Measurements from ENCODE around the gene TCAIM.
"Not testable (repeated sequence)": the region's sequence is repeated elsewhere in the genome, so short reads cannot be mapped to it uniquely, and the experiment has no call there.

TCAIM gene

DNA sequence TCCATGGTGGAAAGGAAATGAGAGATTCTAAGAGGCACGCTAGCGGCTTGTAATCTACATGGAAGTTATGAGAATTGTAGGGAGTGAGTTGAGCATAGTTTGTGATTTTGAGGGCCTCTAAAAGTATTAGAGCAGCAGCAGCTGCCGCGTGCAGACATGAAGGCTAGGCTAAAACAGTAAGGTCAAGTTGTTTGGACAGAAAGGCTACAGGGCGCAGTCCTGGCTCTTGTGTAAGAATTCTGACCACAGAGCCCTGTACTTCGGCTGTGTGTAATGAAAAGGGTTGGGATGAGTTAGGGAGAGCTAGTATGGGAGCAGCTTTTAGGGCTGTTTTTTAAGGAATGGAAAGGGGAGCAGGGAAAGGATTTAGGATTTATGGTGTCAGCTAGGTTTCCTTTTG lies 8.0 kb downstream of the TCAIM start:
- not testable (repeated sequence) for DNase-seq (ENCODE audit: low spot score)

DNA sequence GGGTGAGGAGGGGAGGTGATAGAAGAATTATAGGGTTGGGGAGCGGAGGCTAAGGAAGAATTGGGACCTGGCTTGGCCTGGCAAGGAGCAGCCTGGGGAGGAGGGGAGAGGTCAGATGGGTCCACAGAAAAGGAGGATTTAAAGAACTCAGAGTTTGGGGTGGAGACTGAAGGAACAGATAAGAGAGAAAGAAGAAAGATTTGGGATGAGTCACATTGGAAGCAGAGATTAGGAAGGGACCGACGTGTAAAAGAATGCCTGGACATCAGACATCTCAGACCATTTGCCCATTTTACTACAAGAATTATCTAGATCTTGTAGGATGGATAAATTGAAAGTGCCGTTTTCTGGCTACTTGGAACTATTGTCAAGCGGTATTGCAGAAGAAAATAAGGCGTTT lies 10.4 kb downstream of the TCAIM start:
- no peak for DNase-seq (ENCODE audit: low spot score)

DNA sequence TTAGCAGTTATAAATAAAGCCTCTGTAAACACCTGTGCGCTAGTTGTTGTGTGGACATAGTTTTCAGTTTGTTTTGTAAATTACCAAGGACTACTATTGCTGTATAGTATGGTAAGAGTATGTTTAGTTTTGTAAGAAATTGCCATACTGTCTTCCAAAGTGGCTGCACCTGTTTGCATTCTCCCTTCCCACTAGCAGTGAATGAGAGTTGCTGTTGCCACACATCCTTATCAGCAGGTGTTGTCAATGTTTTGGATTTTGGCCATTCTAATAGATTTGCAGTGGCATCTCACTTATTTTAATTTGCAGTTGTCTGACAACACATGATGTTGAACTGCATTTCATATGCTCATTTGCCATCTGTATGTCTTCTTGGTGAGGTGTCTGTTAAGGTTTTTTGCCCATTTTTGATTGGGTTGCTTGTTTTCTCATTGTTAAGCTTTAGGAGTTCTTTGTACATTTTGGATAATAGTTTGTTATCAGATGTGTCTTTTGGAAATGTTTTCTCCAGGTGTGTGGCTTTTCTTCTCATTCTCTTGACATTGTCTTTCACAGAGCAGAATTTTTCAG lies 14.9 kb downstream of the TCAIM start:
- no peak for DNase-seq (ENCODE audit: low spot score)

DNA sequence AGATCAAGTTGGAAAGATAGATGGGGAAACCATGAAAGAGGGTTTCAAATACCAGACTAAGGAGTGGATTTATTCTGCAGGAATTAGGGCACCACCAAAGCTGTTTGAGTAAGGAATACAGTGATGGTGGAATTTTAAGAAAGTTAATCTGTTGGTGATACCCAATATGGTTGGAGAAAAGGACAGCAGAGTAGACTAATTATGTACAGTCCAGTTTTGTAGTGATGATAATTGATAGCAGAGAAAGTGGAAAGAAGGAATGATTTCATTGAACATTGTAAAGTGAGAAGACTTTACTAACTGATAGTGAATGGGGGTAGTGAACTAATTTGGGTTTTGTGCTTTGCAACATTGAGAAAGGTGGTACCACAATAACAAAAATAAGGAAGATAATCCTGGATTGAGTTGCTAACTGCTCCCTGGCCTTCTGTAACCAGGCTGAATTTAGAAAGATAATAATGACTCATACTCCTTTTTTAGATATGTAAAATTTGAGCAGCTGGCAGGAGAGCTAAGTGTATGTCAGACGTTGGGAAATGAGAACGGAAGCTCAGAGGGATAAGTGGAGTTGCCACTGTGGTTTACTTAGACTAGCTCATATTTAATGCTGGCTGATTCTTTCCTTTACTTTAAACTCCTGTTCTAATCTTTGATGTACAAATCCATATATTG lies 16.9 kb downstream of the TCAIM start:
- DNase-seq (ENCODE audit: low spot score): no peak

DNA sequence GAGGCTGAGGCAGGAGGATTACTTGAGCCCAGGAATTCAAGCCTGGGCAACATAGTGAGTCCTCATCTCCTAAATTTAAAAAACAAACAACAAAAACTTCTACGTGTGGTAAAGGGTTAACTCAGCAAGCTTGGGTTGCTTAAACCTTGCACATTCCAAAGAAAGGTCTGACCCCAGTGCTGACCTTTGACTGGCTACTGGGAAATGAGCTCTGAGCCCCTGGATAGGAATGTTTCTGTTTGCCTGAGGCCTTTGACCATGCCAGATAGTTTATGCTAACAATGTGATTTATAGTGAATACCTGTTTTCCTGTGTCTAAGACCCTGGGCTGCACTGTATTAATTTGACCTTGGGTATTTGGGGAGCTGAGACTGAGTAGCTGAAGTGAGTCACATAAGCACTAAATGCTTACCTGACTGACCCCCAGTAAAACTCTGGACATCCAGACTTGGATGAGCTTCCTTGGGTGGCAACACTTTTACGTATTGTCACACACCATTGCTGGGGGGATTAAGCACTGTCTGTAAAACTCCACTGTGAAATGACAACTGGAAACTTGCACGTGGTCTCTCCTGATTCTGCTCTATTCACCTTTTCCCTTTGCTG lies 20.7 kb downstream of the TCAIM start:
- no peak for DNase-seq (ENCODE audit: low spot score)

DNA sequence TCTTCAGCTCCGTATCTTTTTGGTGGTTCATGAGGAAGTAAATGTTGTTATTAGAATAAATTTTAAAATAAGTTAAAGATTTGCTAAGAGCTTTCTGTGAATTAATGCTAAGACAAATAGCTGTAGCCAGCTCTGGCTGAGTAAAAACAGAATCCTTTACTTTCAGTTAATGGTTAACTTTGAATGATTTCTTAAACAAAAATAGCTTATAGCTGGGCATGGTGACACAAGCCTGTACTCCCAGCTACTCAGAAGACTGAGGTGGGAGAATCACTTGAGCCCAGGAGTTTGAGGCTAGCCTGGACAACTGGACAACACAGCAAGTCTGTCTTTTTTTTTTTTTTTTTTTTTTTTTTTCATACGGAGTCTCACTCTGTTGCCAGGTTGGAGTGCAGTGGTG lies 25.0 kb downstream of the TCAIM start:
- no peak for DNase-seq (ENCODE audit: low spot score)

DNA sequence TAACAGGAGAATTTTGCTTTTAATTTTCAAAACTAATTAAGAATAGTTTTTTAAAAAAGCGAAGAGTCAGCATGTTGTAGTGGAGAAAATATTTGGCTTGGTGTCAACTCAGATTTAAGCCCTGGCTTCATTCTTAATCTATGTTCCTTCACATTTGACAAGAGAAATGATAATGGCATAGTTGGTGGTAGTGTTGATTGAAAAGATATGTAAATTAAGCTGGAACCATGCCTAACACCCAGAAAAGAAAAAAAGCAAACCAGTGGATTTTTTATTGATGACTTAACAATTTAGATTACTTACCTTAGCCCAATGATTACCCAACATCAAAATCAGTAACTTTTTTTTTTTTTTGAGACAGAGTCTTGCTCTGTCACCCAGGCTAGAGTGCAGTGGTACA lies 27.4 kb downstream of the TCAIM start:
- DNase-seq (ENCODE audit: low spot score): no peak

DNA sequence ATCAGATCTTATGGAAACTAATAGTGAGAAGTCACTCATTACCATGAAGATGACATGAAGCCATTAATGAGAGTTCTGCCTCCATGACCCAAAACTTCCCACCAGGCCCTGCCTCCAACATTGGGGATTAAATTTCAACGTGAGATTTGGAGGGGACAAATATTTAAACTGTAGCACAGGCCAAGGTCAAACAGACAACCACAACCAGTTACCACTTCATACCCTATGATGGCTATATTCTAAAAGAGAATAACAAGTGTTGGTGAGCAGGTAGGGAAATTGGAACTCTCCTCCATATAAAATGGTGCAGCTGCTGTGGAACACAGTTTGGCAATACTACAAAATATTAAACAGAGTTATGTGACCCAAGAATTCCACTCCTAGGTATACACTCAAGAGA lies 36.9 kb downstream of the TCAIM start:
- no peak for DNase-seq (ENCODE audit: low spot score)

DNA sequence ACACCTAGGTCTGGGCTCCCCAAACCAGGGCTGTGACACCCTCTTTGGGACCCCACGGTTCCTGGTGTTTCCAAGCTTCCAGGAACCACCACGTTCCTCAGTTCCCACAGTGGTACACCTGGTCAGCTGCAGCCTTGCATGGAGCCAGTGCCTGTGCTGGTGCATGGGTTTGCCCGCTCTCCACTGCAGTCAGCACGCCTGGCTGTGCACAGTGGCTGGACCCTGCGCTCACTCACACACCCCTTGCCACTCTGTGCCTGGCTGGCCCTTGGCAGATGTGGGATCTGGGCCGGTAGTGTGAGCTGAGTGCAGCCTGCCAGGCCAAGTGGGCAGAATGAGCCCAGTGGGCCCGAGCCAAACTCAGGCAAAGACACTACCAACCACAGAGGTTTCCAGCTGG lies 48.8 kb downstream of the TCAIM start:
- DNase-seq (ENCODE audit: low spot score): no peak

DNA sequence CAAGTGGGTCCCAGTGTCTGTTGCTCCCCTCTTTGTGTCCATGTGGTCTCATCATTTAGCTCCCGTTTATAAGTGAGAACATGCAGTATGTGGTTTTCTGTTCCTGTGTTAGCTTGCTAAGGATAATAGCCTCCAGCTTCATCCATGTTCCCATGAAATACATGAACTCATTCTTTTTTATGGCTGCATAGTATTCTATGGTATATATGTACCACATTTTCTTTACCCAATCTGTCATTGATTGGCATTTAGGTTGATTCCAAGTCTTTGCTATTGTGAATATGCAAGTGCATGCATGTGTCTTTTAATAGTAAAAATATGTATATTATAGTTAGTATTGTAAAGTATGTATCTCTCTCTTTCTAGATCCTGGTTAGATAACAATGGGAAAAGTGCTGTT lies 53.9 kb downstream of the TCAIM start:
- no peak for DNase-seq (ENCODE audit: low spot score)

DNA sequence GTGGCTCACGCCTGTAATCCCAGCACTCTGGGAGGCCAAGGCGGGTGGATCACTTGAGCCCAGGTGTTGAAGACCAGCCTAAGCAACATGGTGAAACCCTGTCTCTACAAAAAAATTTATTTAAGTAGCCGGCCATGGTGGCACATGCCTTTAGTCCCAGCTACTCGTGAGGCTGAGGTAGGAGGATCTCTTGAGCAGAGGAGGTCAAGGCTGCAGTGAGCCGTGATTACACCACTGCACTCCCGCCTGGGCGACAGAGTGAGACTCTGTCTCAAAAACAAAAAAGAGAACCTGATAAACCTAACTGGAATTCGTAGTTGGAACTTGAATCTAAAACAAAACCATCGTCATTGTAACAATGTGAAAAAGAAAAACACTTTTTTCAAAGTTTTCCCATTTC lies 57.1 kb downstream of the TCAIM start:
- no peak for DNase-seq (ENCODE audit: low spot score)

DNA sequence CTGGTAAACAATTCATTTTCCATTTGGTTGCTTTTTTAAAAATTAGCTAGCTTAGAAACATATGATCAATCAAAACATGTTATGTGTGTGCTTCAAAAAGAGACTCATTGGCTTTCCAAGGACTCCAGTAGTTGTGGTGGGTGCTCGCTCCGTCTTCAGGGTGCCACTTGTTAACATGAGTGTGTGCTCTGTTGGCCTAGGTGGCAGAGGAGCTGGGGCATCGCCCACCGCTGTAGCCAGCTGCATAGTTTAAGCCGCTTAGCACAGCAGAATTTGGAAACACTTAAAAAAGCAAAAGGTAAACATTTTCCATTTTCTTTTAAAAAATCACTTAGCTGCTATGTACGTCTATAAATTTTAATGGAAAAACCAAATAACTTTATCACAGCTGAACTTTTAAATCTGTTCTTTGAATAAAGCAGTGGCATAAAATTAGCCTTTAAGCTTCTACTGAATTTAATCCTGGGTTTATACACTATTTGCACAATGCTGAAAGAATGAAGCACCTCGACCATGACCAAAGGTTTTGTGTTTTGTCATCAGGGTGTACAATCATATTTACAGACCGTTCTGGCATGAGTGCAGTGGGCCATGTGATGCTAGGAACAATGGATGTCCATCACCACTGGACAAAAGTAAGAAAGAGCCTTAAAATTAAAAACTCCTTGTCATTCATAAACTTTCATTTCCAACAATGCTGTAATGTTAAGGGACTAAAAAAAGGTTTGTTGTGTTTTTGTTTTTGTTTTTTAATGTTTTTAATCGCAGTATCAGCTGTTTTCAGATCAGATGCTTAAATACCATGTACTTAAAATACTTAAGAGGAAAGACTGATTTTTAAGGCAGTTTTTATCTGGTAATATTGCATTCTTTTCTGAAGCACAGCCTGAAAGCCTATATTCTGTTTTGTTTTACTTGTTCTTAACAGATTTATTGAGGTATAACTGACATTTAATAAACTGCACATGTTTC lies 57.9 kb downstream of the TCAIM start:
- no peak for DNase-seq (ENCODE audit: low spot score)

DNA sequence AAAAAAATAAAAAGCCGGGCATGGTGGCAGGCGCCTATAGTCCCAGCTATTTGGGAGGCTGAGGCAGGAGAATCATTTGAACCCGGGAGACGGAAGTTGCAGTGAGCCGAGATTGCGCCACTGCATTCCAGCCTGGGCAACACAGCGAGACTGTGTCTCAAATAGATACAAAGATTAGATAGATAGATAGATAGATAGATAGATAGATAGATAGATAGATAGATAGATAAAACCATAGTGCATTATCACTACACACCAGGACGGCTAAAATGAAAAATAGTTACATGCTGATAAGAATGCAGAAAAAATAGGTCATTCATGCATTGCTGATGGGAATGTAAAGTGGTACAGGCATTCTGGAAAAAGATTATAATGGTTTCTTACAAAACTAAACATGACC lies 59.7 kb downstream of the TCAIM start:
- DNase-seq (ENCODE audit: low spot score): not testable (repeated sequence)

DNA sequence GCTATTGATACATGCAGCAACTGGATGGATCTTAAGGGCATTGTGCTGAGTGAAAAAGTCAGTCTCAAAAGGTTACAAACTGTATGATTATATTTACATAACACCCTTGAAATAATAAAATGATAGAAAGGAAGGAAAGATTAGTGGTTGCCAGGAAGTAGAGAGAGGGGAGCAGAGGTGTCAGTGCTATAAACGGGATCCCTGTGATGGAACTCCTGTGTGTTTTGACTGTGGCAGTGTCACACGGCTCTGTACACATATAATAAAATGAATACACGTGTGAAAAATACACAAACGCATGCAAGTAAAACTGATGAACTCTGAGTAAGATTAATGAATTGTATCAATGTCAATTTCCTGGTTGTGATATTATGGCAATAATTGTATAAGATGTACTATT lies 60.3 kb downstream of the TCAIM start:
- no peak for DNase-seq (ENCODE audit: low spot score)

DNA sequence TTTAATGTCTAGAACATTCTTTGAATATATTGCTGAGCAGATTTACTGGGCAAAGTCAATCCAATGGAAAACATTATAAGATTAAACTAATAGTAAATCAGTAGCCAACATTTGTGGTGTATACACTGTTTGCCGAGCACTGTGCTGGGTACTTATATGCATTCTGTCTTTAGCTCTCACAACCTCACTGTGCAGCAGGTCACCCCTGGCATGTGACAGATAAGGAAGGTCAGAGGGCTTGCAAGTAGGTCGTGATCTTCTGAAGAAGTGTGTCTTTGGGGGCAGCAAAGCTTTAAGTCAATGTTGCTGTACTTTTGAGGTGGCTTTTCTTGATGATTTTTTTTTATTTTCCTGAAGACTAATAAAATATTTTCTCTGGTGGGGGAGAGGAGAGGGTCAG lies 62.2 kb downstream of the TCAIM start:
- DNase-seq (ENCODE audit: low spot score): no peak

DNA sequence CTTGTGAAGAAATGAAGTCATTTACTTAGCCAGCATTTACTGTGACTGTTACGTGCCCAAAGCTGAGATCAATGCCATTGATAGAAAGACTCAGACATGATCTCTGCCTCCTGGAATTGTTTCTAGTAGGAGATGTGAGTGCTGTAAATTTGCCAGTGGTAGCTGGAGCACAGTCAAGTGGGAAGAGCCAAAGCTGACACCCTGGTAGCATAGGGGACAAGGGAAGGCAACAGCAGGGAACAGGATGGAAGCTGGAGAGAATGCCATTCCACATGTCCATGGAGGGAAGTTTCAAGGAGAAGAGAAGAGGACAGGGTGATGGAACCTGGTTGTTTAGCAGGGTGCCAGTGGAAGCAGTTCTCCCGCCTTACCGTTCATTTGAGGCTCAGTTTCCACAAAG lies 64.0 kb downstream of the TCAIM start:
- DNase-seq (ENCODE audit: low spot score): no peak

DNA sequence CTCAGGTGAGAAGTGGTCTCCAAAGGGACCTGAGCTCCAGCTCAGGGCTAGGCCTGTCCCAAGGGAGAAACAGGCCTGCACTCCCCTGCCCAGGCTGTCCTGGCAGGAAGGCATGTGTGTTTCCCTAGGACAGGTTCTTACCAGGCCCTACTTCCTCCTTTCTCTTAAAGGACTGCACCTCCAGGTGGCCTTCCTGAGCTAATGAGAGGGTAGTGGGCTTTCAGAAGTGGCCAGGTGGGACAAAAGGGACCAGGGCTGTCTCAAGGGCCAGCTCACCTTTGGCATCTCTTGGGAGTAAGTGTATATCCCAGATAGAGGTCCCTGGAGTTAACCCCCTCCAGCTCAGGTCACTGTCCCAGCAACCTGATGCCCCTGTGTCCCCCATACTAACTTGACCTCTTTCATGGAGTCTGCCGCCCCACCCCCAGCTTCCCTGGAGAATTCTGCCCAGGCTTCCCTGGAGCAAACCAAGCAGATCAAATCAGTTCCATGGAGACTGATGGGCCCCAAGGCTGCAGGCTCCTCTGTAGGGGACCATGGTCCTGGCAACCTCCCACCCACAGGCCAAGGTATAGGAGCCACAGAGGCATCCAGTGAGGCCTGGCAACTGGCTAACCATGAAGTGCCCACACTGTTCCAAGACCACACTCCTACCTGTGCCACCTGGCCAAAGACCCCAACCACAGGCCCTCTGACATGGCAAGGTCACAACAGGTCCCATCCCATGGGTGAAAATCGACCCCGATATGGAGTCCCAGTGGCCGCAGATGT lies 71.3 kb downstream of the TCAIM start:
- DNase-seq (ENCODE audit: low spot score): no peak

DNA sequence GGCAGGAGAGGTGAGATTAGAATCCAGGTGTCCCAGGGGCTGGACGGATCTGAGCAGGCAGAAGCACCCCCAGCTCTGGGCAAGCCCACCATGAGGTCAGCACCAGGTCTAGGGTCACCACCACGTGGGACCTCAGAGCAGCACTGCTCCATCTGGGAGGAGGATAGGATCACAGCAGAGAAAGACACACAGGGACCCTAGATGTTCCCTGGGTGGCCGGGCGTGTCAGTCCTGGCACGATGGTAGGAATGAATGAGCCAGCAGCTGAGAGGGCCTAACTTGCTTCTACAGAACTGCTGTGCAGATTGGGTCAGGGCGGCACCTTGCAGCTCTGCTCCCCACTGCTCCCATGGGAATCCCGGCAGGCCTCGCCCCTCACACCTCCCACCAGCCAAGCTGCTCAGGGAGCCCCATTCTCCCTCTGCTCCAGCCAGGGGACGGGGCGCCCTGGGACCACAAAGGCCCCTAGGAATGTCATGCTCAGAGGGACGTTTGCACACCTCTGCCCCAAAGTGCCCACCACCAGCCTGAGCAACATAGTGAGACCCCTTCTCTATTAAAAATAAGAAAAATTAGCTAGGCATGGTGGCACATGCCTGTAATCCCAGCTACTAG lies 72.6 kb downstream of the TCAIM start:
- no peak for DNase-seq (ENCODE audit: low spot score)

DNA sequence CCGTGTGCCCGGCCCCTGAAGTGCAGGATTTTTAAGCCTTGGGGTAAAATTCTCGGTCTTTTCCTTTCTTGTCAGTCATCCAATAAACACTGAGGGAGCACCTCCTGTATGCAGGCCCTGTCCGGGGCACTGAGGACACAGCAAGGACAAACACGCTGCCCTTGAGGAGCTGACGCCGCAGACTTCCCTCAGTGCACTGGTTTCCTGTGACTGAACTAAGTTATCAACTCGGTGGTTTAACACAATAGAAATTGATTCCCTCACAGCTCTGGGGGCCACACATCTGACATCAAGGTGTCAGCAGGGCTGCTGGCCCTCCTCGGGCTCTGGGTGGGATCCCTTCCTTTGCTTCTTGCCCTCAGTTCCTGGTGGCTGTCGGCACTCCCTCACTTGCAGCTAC lies 73.8 kb downstream of the TCAIM start:
- no peak for DNase-seq (ENCODE audit: low spot score)

DNA sequence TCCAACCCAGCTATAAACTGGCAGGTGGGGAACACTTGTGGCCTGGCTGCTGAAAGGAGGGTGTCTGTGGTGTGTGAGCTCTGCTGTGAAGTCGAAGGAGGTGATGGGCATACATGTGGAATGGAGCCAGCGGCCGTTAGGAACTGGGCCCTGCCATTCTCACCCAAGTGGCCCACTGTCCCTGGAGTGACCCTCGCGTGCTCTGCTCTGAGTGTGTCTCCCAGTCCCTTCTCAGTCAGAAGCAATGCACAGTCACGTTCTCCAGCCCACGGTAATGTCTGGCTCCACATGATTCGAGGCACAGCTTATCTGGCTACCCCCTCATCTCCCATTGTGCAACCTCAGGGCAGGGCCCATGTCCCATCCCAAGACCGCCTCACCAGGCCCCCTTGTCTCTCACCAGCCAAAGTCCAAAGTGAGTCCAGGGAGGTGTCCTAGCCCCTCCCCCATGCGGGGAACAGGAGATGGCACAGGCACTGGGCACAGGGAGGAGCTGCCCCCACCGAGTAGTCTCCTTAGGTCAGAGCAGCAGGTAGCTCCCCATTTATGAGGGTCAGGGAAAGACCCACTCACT lies 76.0 kb downstream of the TCAIM start:
- DNase-seq (ENCODE audit: low spot score): no peak

DNA sequence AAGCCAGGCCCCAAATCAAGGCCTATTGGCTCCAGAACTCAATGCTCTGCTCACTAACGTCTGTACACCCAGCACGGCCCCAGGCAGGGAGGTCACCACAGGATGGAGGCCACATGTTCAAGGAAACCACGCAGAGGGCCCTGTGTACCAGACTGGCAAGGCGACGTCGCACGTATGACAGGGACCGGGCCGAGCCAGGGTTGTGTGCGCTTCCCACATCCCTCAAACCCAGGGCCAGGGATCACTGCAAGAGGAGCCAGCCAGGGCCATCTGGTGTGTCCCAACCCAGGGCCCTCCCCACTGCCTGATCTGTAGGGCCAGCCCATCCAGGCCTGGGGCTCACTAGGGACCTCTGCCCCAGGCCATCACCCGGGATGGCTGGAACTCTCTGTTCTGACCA lies 76.9 kb downstream of the TCAIM start:
- no peak for DNase-seq (ENCODE audit: low spot score)

Data from CD4-positive, alpha-beta T cell treated with Interleukin-15 for 4 hours (primary cell).